Choroid plexus epithelial cell (primary cell): ENCODE results near the gene TREML4.
A peak's percentile ranks its signal among the peaks of the same experiment; 100 is the strongest.

Experiments used
- DNase-seq: peaks from one replicate; pipeline ENCODE4 v3.0.0-alpha.2; 2010; ENCODE audit warnings: low read depth
- H3K4me3 ChIP-seq: 2 replicates; pipeline ENCODE4 v1.5.1; 2011; ENCODE audit warnings: low read depth, mild to moderate bottlenecking, control low read depth, low read length, moderate library complexity
- TF ChIP-seq, protein P1 (sequence below): conservative IDR thresholded peaks from 2 replicates; pipeline ENCODE4 v1.5.1; 2011; ENCODE audit warnings: low read depth, mild to moderate bottlenecking, control low read depth, inconsistent platforms, low read length, moderate library complexity

The TREML4 gene, protein sequence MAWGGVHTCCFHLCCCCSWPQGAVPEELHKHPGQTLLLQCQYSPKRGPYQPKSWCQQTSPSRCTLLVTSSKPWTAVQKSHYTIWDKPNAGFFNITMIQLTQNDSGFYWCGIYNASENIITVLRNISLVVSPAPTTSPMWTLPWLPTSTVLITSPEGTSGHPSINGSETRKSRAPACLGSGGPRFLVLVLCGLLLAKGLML

DNA sequence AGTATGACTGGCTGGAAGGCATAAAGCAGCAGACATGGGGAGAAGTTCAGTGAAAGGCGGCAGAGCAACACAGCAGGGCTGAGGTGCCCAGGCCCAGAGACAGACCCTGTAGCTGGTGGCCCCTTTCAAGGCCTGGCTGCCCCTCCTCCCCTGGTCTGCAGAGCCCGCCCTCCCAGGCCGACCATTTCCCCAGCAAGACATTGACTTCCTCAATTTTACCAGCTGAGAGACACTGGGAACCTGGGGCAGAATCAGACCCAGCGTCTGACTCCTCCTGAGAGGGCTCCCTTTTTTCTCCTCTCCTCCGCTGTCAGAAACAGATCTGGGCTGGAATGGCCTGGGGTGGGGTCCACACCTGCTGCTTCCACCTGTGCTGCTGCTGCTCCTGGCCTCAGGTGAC lies at the start of gene TREML4:
TREML4 (plus strand) TSS at position 254 of the 400 bp plus-strand sequence; CDS start at position 333, 79 bp downstream.
- TF ChIP-seq, protein P1, sequence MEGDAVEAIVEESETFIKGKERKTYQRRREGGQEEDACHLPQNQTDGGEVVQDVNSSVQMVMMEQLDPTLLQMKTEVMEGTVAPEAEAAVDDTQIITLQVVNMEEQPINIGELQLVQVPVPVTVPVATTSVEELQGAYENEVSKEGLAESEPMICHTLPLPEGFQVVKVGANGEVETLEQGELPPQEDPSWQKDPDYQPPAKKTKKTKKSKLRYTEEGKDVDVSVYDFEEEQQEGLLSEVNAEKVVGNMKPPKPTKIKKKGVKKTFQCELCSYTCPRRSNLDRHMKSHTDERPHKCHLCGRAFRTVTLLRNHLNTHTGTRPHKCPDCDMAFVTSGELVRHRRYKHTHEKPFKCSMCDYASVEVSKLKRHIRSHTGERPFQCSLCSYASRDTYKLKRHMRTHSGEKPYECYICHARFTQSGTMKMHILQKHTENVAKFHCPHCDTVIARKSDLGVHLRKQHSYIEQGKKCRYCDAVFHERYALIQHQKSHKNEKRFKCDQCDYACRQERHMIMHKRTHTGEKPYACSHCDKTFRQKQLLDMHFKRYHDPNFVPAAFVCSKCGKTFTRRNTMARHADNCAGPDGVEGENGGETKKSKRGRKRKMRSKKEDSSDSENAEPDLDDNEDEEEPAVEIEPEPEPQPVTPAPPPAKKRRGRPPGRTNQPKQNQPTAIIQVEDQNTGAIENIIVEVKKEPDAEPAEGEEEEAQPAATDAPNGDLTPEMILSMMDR: no peak
- DNase-seq: no peak
- no peak within 1 kb of the TSS for H3K4me3 ChIP-seq

DNA sequence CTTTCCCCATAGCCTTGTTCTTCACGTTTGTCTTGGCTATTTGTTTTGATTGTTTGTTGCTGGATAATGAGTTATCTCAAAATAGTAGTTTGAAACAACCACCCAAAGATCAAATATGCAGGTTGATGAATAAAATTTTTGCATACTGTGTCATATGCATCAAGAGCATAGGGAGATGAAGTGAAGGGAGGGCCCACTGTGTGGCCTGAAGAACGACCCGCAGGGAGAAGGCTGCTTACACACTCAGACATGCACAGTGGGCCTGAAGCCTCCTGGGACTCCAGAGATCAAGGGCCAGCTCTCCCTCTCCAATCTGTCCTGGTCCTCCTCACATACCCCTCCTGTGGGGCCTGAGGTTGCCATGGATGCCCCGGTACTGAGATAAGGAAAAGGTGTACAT lies 49.0 kb upstream of the TREML4 start:
- no peak overlapping the region for H3K4me3 ChIP-seq
- TF ChIP-seq, protein P1: no peak
- DNase-seq: no peak

DNA sequence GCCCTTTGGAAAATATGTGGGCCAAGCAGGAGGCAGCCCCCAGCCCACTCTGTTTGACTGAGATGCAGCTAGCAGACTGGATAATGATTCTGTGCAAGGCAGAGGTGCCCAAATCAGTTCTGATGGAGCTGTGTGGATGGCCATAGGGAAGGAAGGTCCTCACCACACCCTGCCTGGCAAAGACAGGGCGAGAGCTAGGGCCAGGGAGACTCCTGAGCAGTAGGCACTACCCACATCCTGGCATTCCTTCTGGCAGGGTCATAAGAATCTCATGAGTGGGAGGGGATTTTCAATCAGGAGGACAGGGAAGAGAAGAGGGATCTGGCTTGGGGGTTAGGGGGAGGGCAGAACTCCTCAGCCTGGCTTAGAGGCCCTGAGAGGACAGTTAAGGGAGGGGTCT lies 46.6 kb upstream of the TREML4 start:
- TF ChIP-seq, protein P1: no peak
- DNase-seq: no peak
- H3K4me3 ChIP-seq: no peak overlapping the region

GRCh38 chr6:41182069-41183034 lies 45.8 kb upstream of the TREML4 start:
- TF ChIP-seq, protein P1: peak; percentile 78
- no peak overlapping the region for H3K4me3 ChIP-seq
- peak; percentile 77 for DNase-seq

DNA sequence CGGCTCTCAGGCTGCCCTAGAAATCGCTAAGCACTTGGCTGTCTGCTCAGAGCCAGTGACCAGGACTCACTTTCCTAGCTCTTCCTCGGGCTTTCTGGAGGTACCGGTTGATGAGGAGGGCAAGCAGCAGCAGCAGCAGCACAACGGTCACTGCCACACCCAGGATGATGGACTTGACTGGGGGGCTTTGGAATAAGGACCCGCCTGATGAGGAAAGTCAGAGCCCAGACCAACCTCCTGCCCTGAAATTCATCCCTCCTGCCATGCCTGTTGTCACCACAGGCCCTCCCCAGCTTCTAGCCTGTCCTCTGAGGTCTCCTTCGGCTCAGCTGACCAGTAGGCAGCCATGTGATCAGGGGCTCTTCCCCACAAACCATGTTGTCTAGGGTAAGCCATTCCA lies 43.4 kb upstream of the TREML4 start:
- no peak for DNase-seq
- TF ChIP-seq, protein P1: no peak
- no peak overlapping the region for H3K4me3 ChIP-seq

DNA sequence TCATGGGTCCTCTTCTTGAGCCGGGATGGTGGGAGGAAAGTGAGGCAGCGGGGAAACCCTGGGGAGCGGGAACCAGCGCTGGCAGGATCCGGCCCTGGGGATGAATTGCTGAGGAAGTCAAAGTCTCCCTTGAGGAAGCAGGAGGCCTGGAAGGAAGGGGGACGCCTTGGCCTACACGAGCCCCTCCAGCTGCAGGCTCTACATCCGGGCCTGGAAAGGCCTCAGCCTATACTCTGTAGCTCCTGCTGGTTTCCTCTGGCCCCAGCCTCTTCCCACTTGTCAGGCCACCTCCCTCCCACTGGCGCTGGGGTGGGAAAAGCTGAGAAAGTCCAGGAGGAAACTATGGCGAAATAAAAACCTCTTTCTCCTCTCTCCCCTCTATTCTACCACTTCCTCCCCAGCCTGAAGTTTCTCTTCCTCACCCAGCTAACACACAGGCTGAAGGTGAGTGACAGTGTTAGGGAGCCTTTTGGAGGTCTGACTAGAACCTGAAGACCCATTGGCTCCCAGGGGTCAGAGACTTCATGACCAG lies 42.1 kb upstream of the TREML4 start:
- no peak overlapping the region for H3K4me3 ChIP-seq
- no peak for DNase-seq

More for the DNA sequence above, 42.1 kb upstream of the TREML4 start:
- TF ChIP-seq, protein P1: no peak
